ENCODE measurements around the gene RAD51B.
A peak's percentile ranks its signal among the peaks of the same experiment; 100 is the strongest.

The RAD51B gene

DNA sequence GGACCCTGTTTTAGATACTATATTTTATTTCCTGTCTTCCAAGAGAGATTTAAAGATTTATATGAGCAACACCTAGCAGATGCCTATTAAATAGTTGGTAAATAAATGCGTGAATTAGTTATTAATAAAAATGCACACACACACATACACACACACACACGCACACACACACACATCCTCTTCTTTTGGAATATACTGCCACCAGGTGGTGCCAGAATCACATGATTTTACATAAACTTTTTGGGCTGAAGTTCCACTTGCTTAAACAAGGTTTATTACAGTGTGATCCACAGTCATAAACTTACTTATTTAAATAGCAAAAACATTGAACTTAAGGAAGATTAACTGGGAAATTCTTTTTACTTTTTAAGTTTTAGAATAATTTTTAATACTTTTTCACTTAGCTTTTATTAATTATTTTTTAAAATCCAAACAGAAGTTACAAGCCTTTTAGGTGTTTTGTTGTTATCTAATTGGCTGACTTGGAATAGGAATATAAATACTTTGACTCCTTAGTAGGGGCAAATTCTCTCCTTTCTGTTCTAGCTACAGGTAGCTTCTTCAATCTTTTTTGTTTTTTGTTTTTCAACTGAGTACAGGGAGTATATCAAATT lies 17.5 kb downstream of the RAD51B start:
- peak; percentile 99 for FAIRE-seq

DNA sequence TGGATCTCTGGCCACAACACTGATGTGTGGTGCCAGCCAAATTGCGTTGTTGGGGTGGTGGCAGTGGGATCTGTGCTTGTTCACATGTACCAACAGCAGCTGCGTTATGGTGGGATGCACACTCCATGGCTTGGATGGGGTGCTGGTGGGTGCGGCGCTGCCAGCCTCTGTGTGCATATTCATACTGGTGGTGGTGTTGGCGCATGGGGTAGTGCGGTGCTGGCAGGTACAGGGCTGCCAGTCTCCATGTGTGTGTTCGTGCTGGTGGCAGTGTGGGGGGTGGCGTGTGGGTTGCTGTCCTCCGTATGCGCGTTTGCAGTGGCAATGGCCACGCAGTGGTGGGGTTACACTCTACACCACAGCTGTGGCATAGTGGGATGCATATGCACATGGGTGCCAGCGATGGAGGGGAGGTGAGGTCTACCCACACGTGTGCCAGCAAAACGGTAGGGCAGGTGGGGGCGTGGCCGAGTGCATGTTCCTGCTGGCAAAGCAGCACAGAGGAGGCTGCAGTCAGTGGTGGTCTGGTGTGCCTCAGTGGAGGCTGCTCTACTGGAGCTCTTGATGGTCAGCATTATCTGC lies 26.5 kb downstream of the RAD51B start:
- no peak for FAIRE-seq

DNA sequence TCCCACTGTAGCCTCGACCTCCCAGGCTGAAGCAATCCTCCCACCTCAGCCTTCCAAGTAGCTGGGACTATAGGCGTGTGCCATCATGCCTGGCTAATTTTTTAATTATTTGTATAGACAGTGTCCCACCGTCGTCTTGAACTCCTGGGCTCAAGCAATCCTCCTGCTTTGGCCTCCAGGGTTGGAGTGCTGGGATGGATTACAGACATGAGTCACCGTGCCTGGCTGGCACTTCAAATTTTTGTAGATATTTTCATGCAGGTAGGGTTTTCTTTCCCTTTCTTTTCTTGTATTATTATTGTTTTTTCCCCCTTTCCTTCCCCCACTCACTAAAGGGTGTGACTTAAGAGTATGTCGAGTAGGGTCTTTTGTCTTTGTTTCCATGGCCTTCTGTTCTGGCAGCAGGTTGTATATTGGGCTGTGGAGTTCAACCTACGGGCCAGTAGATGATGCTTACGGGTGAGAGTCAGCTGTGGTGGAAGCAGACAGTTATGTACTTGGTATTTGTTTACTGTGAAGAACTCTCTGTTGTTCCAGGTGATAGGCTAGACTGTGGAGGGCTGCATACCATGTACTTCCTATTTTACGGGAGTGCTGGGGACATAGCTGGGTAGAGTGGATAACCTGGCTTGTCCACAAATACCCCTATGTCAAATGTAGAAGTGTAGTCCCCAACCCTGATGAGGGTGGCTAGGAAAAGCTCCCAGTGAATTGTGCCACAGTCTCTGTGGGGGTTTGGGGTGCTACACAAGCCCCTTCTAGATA lies 30.7 kb downstream of the RAD51B start:
- FAIRE-seq = no peak

DNA sequence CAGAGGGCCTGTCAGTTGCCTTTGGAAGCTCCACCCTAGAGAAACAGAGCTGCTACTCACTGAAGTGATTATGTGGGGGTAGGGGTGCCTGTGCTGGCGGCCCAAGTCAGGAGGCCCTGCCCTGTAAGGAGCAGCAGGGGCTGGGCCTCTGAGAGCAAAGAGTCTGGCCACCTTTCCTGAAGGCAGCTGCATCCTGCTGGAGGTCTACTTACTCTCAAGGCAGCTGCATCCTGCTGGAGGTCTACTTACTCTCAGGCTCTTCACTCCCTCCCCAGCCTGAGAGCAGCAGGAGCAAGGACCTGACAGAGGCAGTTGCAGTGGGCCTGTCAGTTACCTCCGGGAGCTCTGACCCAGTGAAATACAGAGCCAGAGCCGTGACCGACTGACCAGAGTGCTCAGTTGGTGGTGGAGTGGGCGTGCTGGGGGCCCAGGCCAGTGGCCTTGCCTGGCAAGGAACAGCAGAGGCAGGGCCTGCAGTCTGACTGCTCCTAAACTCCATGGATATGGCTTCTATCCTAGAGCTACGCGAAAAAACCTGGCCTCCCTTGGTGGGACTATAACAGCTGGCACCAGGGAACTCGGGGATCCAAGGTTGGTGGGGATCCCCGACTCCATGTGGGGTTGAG lies 32.3 kb downstream of the RAD51B start:
- no peak for FAIRE-seq

DNA sequence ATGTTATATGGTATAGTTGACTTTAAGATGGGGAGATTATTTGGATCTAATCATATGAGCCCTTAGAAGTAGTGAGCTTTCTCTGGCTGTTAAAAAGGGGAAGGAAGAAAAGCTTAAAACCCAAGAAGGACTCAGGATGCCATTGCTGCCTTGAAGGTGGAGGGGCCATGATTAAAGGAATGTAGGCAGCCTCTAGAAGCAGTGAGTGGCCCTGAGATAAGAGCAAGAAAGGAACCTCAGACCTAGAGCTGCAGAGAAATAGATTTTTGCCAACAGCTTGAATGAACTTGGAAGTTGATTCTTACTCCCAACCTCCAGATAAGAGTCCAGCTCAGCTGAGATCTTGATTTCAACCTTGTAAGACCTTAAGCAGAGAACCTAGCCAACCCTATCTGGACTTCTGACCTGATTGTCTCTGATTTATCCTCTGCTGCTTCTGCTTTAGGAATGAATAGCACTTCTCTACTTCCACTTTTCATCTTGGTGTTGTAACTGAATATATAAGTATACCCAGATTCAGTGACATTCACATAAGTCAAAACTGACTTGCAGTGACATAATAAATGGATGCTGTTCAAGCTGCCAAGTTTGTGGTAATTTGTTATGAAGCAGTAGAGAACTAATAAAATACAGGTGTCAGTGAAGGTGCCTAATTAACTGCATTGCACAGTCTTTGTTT lies 33.5 kb downstream of the RAD51B start:
- no peak for FAIRE-seq

DNA sequence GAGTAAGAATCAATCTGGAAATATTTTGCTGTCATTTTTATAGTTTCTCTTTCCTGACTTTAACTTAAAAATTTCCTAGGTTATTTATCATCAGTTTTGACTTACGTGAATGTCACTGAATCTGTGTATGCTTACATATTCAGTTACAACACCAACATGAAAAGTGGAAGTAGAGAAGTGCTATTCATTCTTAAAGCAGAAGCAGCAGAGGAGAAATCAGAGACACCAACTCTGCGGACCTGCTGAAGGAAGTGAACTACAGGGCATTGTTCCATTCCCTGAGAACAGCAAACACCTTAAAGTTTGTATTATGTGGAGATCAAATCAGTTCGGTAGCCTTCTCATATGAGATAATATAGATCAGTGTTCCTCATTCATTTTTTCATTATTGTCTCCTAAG lies 34.1 kb downstream of the RAD51B start:
- FAIRE-seq = no peak

DNA sequence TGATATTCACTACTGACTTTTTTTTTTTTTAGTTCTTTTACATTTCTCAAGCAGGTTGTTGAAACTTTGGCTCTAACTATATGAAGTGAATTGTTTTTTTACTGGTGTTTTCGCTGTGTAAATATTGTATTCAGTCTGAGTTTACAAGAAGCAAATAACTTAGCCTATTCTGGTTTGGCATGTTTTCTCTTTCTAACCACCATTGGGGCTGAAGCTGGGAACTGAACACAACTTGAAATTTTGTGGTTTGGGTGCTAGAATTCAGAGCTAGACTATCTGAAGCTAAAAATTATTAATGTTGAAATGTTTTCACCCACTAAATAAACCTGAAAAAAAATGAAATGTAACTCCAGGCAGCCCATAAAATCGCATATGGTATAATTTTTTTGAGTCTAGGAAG lies 37.2 kb downstream of the RAD51B start:
- no peak for FAIRE-seq

DNA sequence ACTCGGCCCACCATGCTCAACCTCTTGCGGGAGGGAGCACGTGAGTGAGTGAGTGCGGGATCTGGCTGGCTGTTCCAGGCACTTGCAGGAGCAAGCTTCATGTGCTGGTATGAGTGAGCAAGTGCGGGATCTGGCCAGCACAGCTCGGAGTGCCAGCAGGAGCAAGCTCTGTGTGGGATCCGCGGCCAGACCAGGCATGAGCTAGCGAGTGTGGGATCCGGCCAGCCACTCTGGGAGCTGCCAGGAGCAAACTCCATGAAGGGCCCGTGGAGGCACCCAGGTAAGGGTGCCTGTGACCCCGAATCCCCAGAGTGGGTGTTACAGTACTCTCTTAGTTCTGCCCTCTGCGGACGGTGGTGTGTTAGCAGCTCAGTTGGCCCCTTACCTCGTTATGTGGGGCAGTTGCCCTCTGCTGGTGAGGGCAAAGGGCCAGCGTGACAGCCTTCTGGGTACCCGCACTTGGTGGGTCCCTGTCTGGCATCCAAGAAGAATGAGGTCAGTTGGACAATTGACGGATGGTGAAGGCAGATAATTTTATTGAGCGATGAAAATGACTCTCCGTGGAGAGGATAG lies 38.3 kb downstream of the RAD51B start:
- FAIRE-seq = no peak

DNA sequence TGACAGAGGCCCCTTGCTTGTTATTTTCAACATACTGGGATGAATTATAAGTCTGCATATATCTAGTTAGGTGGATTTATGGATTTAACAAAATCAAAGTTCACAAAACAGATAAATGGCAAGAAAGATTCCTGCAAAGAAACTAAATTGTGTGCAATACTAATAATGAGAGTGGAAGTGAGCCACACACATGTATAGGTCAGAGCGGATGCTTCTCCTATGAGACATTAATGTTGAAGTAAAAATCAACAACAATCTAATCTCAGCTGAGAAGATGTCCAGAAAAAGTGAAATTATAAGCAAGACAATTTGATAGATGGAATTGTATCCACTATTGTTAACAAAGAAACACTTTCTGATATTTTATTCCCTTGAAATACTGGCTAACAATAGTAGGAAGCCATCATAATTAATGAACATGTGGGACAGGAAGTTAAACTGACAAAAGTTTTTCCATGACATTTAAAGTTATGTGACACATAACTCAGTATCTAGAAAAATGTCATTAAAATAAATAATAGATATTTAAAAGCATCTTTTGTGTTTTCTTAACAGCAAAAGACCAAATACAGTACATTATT lies 39.7 kb downstream of the RAD51B start:
- peak; percentile 8 for FAIRE-seq

DNA sequence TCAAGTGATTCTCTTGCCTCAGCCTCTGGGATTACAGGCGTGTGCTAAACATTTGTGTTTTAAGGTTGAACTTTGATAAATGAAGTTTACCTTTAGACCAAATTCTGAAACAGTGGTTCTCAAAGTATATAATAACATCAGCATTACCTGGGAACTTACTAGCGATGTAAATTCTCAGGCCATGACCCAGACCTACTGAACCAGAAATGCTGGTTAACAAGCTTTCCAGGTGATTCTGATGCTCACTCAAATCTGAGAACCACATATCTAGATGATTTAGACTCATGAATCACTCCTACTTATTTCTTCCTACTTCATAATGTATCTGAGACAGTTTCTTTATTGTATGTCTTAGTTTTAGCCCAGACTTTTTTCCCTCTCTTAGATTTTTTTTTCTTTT lies 43.6 kb downstream of the RAD51B start:
- FAIRE-seq = no peak

DNA sequence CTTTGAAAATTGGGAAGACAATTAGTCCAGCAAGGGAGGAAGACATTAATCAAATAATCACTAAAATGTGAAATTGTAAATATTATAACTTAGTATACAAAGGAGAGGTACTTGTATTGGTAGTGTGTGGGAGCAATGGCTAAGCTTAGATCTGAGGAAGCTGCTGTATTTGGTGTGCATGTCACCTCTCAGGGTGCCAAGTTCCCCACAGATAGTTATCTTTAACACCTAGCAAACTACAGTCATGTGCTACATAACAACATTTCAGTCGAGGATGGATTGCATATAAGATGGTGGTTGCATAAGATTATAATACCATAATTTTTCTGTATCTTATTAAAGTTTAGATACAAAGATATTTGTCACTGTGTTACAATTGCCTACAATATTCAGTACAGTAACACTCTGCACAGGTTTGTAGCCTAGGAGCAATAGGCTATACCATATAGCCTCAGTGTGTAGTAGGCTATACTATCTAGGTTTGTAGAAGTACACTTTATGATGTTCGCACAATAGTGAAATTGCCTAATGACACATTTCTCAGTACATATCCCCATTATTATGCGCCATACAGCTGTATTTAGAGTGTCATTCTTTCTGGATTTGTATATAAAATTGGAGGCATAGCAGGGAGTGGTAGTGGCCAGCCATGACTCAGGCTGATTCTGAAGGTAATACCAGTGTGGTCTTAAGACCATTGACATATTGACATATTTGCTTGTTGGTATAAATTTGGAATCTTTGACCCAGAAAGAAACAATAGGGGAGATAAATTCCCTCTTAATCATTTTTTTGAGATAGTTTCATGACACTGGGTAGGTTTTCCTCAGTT lies 55.8 kb downstream of the RAD51B start:
- FAIRE-seq = peak; percentile 13

DNA sequence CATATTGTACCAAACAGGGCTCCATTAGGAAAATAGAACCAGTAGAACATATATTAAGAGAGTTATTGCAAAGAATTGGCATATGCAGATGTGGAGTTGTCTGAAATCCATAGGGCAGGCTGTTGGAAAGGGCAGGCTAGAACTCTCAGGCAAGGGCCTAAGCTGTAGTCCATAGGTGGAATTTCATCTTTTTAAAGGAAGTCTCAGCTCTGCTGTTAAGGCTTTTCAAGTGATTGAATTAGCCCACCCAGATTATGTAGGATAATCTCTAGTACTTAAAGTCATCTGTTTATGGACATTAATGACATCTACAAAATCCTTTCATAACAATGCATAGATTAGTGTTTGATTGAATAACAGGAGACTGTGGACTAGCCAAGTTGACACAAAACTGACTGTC lies 59.4 kb downstream of the RAD51B start:
- no peak for FAIRE-seq

DNA sequence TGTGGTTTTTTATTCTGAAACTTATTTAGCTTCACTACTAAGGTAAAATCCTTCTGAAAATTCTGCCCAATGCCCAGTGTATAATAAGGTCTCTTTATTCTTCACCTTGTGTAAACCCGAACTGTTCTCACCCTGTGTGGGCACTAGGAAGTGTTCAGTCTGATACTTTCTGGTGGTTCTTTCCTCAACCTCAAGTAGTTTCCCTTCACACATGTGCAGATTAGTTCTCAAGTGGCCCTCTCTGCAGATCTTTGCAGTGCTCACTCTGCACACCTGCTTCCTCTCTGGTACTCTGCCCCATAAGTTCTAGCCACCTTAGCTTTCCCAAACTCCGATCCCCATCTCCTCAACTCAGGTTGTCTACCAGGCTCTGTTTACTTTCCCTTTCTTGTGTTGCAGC lies 61.6 kb downstream of the RAD51B start:
- no peak for FAIRE-seq

DNA sequence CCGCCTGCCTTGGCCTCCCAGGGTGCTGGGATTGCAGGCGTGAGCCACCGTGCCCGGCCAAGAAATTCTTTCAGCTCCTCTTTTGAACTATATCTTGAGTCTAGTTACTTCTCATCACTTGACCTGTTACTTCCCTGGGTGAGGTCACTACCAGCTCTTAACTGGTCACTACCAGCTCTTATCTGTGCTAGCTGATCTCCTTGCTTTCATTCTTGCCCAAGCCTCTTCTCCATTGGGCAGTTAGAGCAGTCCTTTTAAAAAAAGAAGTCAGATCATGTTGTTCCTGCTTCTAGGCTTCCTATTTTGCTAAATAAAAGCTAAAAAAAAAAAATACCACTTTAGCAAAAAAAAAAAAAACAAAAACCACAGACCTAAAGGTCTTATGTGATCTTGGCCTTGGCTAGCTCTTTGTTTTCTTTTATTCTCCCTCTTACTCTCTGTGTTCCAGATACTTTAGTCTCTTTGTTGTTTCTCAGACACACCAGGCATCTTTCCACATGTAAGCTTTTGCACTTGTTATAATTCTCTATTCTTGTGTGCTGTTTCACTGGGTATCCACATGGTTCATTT lies 63.5 kb downstream of the RAD51B start:
- FAIRE-seq = peak; percentile 56

DNA sequence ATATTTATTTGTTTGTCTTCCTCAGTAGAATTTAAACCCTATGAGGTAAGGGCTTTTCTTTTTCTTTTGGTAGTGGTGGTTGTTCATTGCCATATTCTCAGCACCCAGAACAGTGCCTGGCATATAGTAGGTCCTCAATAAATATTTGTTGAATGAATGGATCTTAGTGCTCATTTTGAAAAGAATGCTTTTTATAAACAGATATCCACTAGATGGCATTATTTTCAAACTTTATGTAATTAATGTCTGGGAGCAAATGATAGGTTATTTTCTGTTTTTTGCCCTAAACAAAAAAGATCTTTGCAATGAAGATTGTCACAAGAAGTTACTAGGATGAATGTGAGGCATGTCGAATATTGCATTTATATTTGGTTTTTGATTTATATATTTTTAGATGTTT lies 64.1 kb downstream of the RAD51B start:
- FAIRE-seq = peak; percentile 97

DNA sequence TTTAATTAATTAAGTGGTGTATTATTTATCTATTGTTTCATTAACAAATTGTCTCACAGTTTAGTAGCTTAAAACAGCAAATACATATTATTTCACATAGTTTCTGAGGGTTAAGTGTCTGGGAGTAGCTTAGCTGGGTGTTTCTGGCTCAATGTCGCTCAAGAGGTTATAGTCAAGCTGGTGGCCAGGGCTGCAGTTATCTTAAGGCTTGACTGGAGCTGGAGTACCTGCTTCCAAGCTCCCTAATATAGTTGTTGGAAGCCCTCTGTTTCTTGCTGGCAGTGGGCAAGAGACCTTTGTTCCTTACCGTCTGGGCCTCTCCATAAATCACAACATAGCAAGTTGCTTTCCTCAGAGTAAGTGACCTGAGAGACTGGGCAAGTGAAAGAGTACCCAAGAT lies 66.6 kb downstream of the RAD51B start:
- FAIRE-seq = no peak

DNA sequence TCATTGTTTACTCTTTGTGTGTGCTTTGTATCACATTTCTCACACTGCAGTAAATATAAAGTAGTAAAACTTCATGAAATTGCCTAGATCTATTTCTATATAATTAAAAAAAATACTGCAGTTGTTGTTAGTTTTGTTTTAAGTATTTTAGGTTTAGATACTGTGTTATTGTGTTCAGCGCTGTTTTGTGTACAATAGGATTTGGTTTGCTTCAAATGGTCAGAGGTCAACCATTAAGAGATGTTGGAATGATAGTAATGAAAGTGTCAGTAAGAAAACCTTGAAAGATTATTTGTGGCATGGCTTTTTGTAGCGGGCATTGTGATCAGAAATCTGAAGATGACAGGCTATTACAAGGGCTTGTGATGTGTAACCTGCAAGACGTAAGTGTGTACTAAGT lies 67.9 kb downstream of the RAD51B start:
- FAIRE-seq = no peak

DNA sequence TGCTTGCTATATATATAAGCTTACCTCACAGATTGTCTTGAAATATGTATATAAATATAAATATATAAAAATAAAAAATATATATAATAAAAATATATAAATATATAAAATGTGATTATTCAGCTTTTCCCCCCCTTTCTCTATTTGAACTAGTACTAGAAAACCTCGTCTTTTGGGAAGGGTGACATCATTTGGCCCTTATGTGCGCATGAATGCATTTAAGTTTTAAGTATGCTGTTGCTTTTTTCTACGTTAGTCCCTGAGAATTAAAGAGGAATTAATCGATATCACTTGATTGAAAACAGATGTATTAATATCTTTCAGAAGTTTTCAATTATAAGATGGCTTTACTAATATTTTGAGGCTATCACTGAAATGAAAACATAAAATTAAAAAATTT lies 69.9 kb downstream of the RAD51B start:
- peak; percentile 96 for FAIRE-seq

DNA sequence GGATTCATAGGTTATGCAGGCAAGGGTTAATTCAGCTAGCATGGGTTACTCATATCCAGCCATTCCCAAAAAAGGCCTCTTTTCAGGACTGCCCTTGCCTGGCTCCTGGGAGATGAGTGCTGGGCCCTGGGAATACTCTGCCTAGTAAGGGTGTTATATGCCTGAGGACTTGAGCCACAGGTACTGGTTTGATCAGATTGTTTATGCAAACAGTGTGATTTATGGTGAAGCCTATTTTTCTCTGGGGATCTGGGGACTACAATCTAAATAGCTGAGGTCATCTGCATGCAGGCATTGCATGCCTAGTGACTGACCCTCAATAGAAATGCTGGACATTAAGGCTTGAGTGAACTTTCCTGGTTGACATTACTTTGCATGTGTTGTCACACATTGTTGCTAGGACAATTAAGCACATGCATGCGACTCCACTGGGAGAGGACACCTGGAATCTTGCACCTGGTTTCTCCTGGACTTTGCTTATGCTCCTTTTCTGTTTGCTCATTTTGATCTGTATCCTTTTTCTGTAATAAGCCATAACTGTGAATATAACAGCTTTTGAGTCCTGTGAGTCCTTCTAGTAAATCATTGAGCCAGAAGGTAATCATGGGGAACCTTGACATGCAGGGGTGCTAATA lies 73.0 kb downstream of the RAD51B start:
- no peak for FAIRE-seq

DNA sequence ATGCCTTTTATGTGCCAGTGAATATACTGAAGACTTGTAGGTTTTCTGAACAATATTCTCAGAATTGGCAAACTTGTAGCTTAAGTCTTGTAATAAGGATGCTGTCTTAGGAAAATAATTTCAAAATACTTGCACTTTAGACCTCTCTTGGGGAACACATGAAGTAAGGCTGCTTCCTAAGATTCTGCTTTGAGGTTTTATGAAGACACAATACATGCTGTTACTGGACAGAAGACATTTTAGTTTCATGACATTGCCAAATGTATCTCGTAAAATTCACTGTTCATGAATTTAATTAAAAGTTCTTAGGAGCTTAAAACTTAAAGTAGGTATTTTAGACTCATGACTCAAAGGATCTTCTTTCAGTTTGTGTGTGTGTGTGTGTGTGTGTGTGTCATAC lies 80.7 kb downstream of the RAD51B start:
- FAIRE-seq = no peak
